Endodermal cell (in vitro differentiated cells): ENCODE results near the gene PHETA2. TPM values are rescaled to one million over a fixed set of nuclear protein-coding genes. Genes with fewer than 3 reads are reported as not detected.
A peak's percentile ranks its signal among the peaks of the same experiment; 100 is the strongest.

Experiments used
- DNase-seq: peaks from one replicate; pipeline ENCODE4 v3.0.0-alpha.2; 2017
- H3K27ac ChIP-seq: 2 replicates; pipeline ENCODE4 v1.5.1; 2013; ENCODE audit warnings: mild to moderate bottlenecking, low read depth, low read length, moderate library complexity
- H3K27me3 ChIP-seq: 2 replicates; pipeline ENCODE4 v1.6.1; 2013; ENCODE audit warnings: mild to moderate bottlenecking, low read length, moderate library complexity; ENCODE audit not compliant: insufficient read depth, control insufficient read depth, poor library complexity, severe bottlenecking
- H3K36me3 ChIP-seq: 2 replicates; pipeline ENCODE4 v1.7.0; 2013; ENCODE audit warnings: mild to moderate bottlenecking, low read length, moderate library complexity; ENCODE audit not compliant: control insufficient read depth, insufficient read depth
- H3K4me1 ChIP-seq: one replicate; pipeline ENCODE4 v1.7.0; 2013; ENCODE audit warnings: low read length; ENCODE audit not compliant: control insufficient read depth, insufficient read depth
- H3K4me3 ChIP-seq: 2 replicates; pipeline ENCODE4 v1.5.1; 2013; ENCODE audit warnings: mild to moderate bottlenecking, low read length, moderate library complexity
- H3K9ac ChIP-seq: 2 replicates; pipeline ENCODE4 v1.6.1; 2013; ENCODE audit warnings: mild to moderate bottlenecking, low read length, moderate library complexity; ENCODE audit not compliant: poor library complexity, severe bottlenecking; ENCODE audit errors: extremely low read depth
- H3K9me3 ChIP-seq: 2 replicates; pipeline ENCODE4 v1.6.1; 2013; ENCODE audit warnings: mild to moderate bottlenecking, low read length, moderate library complexity; ENCODE audit not compliant: control insufficient read depth
- H3K27ac Mint-ChIP-seq: 2 replicates; pipeline ENCODE4 v1.8.0; 2020; ENCODE audit warnings: mixed read lengths
- H3K27me3 Mint-ChIP-seq: 2 replicates; pipeline ENCODE4 v1.8.0; 2021; ENCODE audit warnings: mild to moderate bottlenecking, mixed read lengths; ENCODE audit not compliant: insufficient read depth
- H3K36me3 Mint-ChIP-seq: 2 replicates; pipeline ENCODE4 v1.8.0; 2020; ENCODE audit warnings: low read depth, mixed read lengths
- H3K4me1 Mint-ChIP-seq: 2 replicates; pipeline ENCODE4 v1.8.0; 2020; ENCODE audit warnings: mixed read lengths
- H3K4me3 Mint-ChIP-seq: 2 replicates; pipeline ENCODE4 v1.8.0; 2020; ENCODE audit warnings: mild to moderate bottlenecking, moderate library complexity, mixed read lengths
- H3K9me3 Mint-ChIP-seq: 2 replicates; pipeline ENCODE4 v1.8.0; 2020; ENCODE audit warnings: mild to moderate bottlenecking, mixed read lengths
- CTCF ChIP-seq: fragments of 200-600 bp; sonication (generic); conservative IDR thresholded peaks from 2 replicates; pipeline ENCODE4 v1.5.0; 2021; ENCODE audit warnings: antibody characterized with exemption, mild to moderate bottlenecking
- WGBS, 2 experiments: methylation state at CpG; one replicate each; pipeline versions ENCODE4 v1.1.5 to v1.1.7; 2013; ENCODE audit warnings: missing lambda C conversion rate in 2 of 2, mixed read lengths in 1 of 2; ENCODE audit not compliant: insufficient coverage in 1 of 2, insufficient read length in 1 of 2; 5-methylcytosine and 5-hydroxymethylcytosine counted together
- total RNA-seq, 2 donors: library from RNA; stranded (reverse); fragmentation: NEBNext Ultra II Directional in 1 of 2; extraction: Animal tissue kit (Norgen Biotek cat#: 25700) in 1 of 2; gene quantifications; 2 replicates in 1 of 2; 3 replicates in 1 of 2; pipeline ENCODE4 v1.2.1, GENCODE V29; 2021

The PHETA2 gene
- total RNA-seq, 2 donors from 2014 or later, result 8.1 to 9.0 TPM

GRCh38 chr22:42062506-42063170 is 11.4 kb upstream of the PHETA2 start:
- no peak overlapping the region for H3K9ac ChIP-seq
- H3K4me1 ChIP-seq, result no peaks in the 10 kb centered on the region
- WGBS, 2 experiments, result 93 to 95% methylated on average over 8 to 10 of the region's 10 CpGs
- no peak for DNase-seq
- Mint-ChIP-seq H3K9me3 (peaks cover 11% of the 10 kb centered on the region), H3K4me1 (peaks cover 9% of the 10 kb centered on the region), H3K4me3 (no peak overlapping the region), H3K36me3 (peaks cover 71% of the 10 kb centered on the region), H3K27me3 (no peaks in the 10 kb centered on the region), H3K27ac (no peak overlapping the region)
- peaks cover 12% of the 10 kb centered on the region for H3K9me3 ChIP-seq
- no peaks in the 10 kb centered on the region for H3K27me3 ChIP-seq
- H3K4me3 ChIP-seq, result no peak overlapping the region
- H3K27ac ChIP-seq, result no peak overlapping the region
- no peak for TF ChIP-seq CTCF
- H3K36me3 ChIP-seq, result peaks cover 38% of the 10 kb centered on the region

GRCh38 chr22:42064629-42065028 is 9.4 kb upstream of the PHETA2 start:
- Mint-ChIP-seq H3K4me3 (no peak overlapping the region), H3K9me3 (no peaks in the 10 kb centered on the region), H3K27me3 (no peaks in the 10 kb centered on the region), H3K36me3 (peaks cover 60% of the 10 kb centered on the region), H3K4me1 (peaks cover 10% of the 10 kb centered on the region), H3K27ac (no peak overlapping the region)
- no peak overlapping the region for H3K27ac ChIP-seq
- no peaks in the 10 kb centered on the region for H3K4me1 ChIP-seq
- peaks cover 30% of the 10 kb centered on the region for H3K36me3 ChIP-seq
- WGBS, 2 experiments, result 94 to 100% methylated on average over 1 of the region's 1 CpG
- H3K9me3 ChIP-seq, result no peaks in the 10 kb centered on the region
- no peak overlapping the region for H3K4me3 ChIP-seq
- no peaks in the 10 kb centered on the region for H3K27me3 ChIP-seq
- no peak for TF ChIP-seq CTCF
- no peak for DNase-seq
- no peak overlapping the region for H3K9ac ChIP-seq

GRCh38 chr22:42065438-42066125 is 8.5 kb upstream of the PHETA2 start:
- DNase-seq, result peak; percentile 81
- Mint-ChIP-seq H3K4me1 (peaks cover 15% of the 10 kb centered on the region), H3K9me3 (no peaks in the 10 kb centered on the region), H3K4me3 (no peak overlapping the region), H3K36me3 (peaks cover 51% of the 10 kb centered on the region), H3K27me3 (no peaks in the 10 kb centered on the region), H3K27ac (peak overlapping the region; percentile 56)
- peaks cover 20% of the 10 kb centered on the region for H3K36me3 ChIP-seq
- no peaks in the 10 kb centered on the region for H3K4me1 ChIP-seq
- H3K4me3 ChIP-seq, result no peak overlapping the region
- H3K27ac ChIP-seq, result no peak overlapping the region
- 73 to 83% methylated on average over 9 to 13 of the region's 13 CpGs for WGBS, 2 experiments
- no peak for TF ChIP-seq CTCF
- H3K9me3 ChIP-seq, result no peaks in the 10 kb centered on the region
- H3K9ac ChIP-seq, result no peak overlapping the region
- H3K27me3 ChIP-seq, result no peaks in the 10 kb centered on the region
